Vagina (tissue), 2 donors: Measurements from ENCODE around the gene SLC38A4.

Experiments used
- POLR2A ChIP-seq, 2 donors: fragments of 450-650 bp; IDR thresholded peaks; one replicate each; pipeline ENCODE4 v1.6.1; 2017; ENCODE audit warnings: antibody characterized with exemption in 2 of 2, mild to moderate bottlenecking in 2 of 2, moderate library complexity in 2 of 2
- TF ChIP-seq, protein P1 (sequence below), 3 experiments: fragments of 450-650 bp in 2 of 3; fragments of 200-600 bp in 1 of 3; sonication (generic) in 1 of 3; IDR thresholded peaks; one replicate each; pipeline ENCODE4 v1.5.1; 2017 to 2019; ENCODE audit warnings: antibody characterized with exemption in 3 of 3, mild to moderate bottlenecking in 2 of 3, moderate library complexity in 2 of 3

DNA sequence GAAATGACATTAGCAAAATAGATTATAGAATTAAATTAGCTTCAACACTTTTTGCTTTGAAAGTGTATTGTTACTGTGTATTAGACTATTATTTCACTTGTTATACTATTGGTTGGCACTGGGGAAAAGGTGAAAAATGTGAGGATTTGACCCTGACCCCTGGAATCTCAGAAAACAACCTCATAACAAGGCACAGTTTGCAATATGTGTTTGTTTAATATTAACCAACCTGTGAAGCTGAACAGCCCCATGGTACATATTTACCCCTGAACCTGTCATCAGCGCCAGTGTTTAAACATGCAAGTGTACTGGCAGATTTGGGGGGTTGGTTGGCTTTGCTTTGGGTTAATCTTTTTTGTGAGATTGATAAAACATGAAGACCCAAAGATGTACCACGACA lies 11.7 kb downstream of the SLC38A4 start:
- no peak for TF ChIP-seq POLR2A (IDR thresholded peaks at IDR 0.05)
- TF ChIP-seq, protein P1, sequence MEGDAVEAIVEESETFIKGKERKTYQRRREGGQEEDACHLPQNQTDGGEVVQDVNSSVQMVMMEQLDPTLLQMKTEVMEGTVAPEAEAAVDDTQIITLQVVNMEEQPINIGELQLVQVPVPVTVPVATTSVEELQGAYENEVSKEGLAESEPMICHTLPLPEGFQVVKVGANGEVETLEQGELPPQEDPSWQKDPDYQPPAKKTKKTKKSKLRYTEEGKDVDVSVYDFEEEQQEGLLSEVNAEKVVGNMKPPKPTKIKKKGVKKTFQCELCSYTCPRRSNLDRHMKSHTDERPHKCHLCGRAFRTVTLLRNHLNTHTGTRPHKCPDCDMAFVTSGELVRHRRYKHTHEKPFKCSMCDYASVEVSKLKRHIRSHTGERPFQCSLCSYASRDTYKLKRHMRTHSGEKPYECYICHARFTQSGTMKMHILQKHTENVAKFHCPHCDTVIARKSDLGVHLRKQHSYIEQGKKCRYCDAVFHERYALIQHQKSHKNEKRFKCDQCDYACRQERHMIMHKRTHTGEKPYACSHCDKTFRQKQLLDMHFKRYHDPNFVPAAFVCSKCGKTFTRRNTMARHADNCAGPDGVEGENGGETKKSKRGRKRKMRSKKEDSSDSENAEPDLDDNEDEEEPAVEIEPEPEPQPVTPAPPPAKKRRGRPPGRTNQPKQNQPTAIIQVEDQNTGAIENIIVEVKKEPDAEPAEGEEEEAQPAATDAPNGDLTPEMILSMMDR (IDR thresholded peaks at IDR 0.05) = no peak
